ENCODE data around the gene CFAP141.

The CFAP141 gene

GRCh38 chr1:154192476-154192875 is 13.7 kb downstream of the CFAP141 start:
- TF ChIP-seq CSRNP3 (CRISPR knock-in tag; IDR thresholded peaks at IDR 0.05) (no peak), ZC3H10 (CRISPR knock-in tag; IDR thresholded peaks at IDR 0.05) (no peak), TOX (CRISPR knock-in tag; IDR thresholded peaks at IDR 0.05; ENCODE audit: borderline replicate concordance) (no peak), CSDC2 (CRISPR knock-in tag; IDR thresholded peaks at IDR 0.05) (no peak), TSHZ2 (CRISPR knock-in tag; IDR thresholded peaks at IDR 0.05) (no peak), ZNF565 (CRISPR knock-in tag; conservative IDR thresholded peaks at IDR 0.05; ENCODE audit: low read depth) (no peak), ARNTL (CRISPR knock-in tag; IDR thresholded peaks at IDR 0.05; ENCODE audit: borderline replicate concordance, low read depth) (no peak), GLIS3 (CRISPR knock-in tag; IDR thresholded peaks at IDR 0.05) (no peak), ISL1 (CRISPR knock-in tag; IDR thresholded peaks at IDR 0.05) (no peak), RARB (CRISPR knock-in tag; IDR thresholded peaks at IDR 0.05) (no peak), ZFP30 (CRISPR knock-in tag; IDR thresholded peaks at IDR 0.05) (no peak), CREB5 (CRISPR knock-in tag; IDR thresholded peaks at IDR 0.05; ENCODE audit: low read depth) (no peak), TCF4 (CRISPR knock-in tag; IDR thresholded peaks at IDR 0.05; ENCODE audit: borderline replicate concordance) (no peak), ESRRG (CRISPR knock-in tag; IDR thresholded peaks at IDR 0.05) (no peak), POU6F1 (CRISPR knock-in tag; IDR thresholded peaks at IDR 0.05; ENCODE audit: borderline replicate concordance, low read depth) (no peak)

GRCh38 chr1:154191990-154192461 is 14.1 kb downstream of the CFAP141 start, which contains the start of gene TPM3:
Gene TPM3, minus strand, starts transcription at chr1:154192100. Its CDS starts 82 bp downstream, at chr1:154192018.
- no peak for ATAC-seq

More at GRCh38 chr1:154192476-154192875, 13.7 kb downstream of the CFAP141 start:
- no peak for ATAC-seq

More at GRCh38 chr1:154191990-154192461, 14.1 kb downstream of the CFAP141 start, which contains the start of gene TPM3:
- no peak for TF ChIP-seq CREB5 (CRISPR knock-in tag; IDR thresholded peaks at IDR 0.05; ENCODE audit: low read depth)
- TF ChIP-seq BACH2 (CRISPR knock-in tag; IDR thresholded peaks at IDR 0.05; ENCODE audit: borderline replicate concordance) = no peak
- TF ChIP-seq TOX (CRISPR knock-in tag; IDR thresholded peaks at IDR 0.05; ENCODE audit: borderline replicate concordance) = no peak
- no peak for TF ChIP-seq CSRNP3 (CRISPR knock-in tag; IDR thresholded peaks at IDR 0.05)
- TF ChIP-seq PPARA (CRISPR knock-in tag; IDR thresholded peaks at IDR 0.05; ENCODE audit: borderline replicate concordance) = no peak
- no peak for TF ChIP-seq ZC3H10 (CRISPR knock-in tag; IDR thresholded peaks at IDR 0.05)
- no peak for TF ChIP-seq ZFP3 (CRISPR knock-in tag; IDR thresholded peaks at IDR 0.05)
